ENCODE results near the gene CNTF. TPM values are rescaled to one million over a fixed set of nuclear protein-coding genes. Genes with fewer than 3 reads are reported as not detected.
"Not testable (repeated sequence)": the region's sequence is repeated elsewhere in the genome, so short reads cannot be mapped to it uniquely, and the experiment has no call there.

CNTF gene
- total RNA-seq (2012; rRNA removed) (2.3 and 3.3 TPM in 2 replicates), polyA plus RNA-seq (2012; rRNA removed) (1.1 and 1.2 TPM in 2 replicates), Bru-seq, nascent RNA (percentile 90 among the genes with signal in this experiment), BruChase-seq, experiment 1, labeled RNA remaining after a 6-hour chase (percentile 62 among the genes with signal in this experiment), BruChase-seq, experiment 2, labeled RNA remaining after a 2-hour chase (percentile 61 among the genes with signal in this experiment)
- polyA plus RNA-seq (2012; cell fraction: cytosol; rRNA removed), result 0.08 and 0.39 TPM in 2 replicates
- polyA plus RNA-seq (2012; cell fraction: nucleus; rRNA removed; ENCODE audit: low replicate concordance), result 0.91 and 5.2 TPM in 2 replicates
- long read RNA-seq, result 0 reads

- BruUV-seq (replicated peaks), result no TSS peak
- H3K79me1 ChIP-seq (ENCODE audit: low read depth in 1 of 2, low read length in 2 of 2), result peaks cover 51 to 67% of the 10 kb centered on the region in 2 experiments
- H4K91ac ChIP-seq (ENCODE audit: insufficient read depth, low read depth, low read length), result no peak within 1 kb of the TSS
- H2AK5ac ChIP-seq (ENCODE audit: low read depth, low read length), result no peak within 1 kb of the TSS
- no peak within 1 kb of the TSS for H2BK20ac ChIP-seq (ENCODE audit: low read depth, low read length)
- dilution Hi-C loops (cut with HindIII; ENCODE audit: low sequenced_read_pairs, unreplicated experiment), result no loop called here
- H3K14ac ChIP-seq (replicated peaks; ENCODE audit: low read depth, low read length), result no peak within 1 kb of the TSS
- H4K5ac ChIP-seq (ENCODE audit: low read depth, low read length), result no peak within 1 kb of the TSS
- H2AFZ ChIP-seq (replicated peaks; ENCODE audit: low read length, poor library complexity), result no peak within 1 kb of the TSS
- ATAC-seq (ENCODE audit: low read depth) (no peak), DNase-seq (peak; percentile 13)
- no peak within 1 kb of the TSS for H3K56ac ChIP-seq (ENCODE audit: extremely low read depth, insufficient read depth, low read length)
- no peak within 1 kb of the TSS for H2AK9ac ChIP-seq (replicated peaks; ENCODE audit: low read depth, low read length, poor library complexity)
- in situ Hi-C loops (cut with MboI; ENCODE audit: low sequenced_read_pairs), result no loop called here
- peak within 1 kb of the TSS; percentile 40 for H2BK5ac ChIP-seq (ENCODE audit: low read depth, low read length, poor library complexity, severe bottlenecking)
- H3K9me3 ChIP-seq (ENCODE audit: control insufficient read depth, insufficient read depth, low read length), result no peaks in the 10 kb centered on the region
- H2BK15ac ChIP-seq (ENCODE audit: low read depth, low read length), result no peak within 1 kb of the TSS; the same call in 2 of the 3 replicates
- ChIA-PET POLR2A (ENCODE audit: unreplicated experiment) (no interaction called here), CTCF (interaction anchor here (1.1 kb wide), 1 partner anchor 8 kb away, joined by 5 read pairs; no protein-coding TSS in a partner anchor)
- H3K36me3 ChIP-seq (ENCODE audit: control insufficient read depth, insufficient read depth, low read length), result peaks cover 18% of the 10 kb centered on the region
- H3K18ac ChIP-seq (ENCODE audit: low read depth, low read length), result no peak within 1 kb of the TSS; the same call in 1 of the 2 replicates
- no CpG with 5 or more reads among the region's 2 CpGs for WGBS, 2 experiments (ENCODE audit: extremely low coverage in 2 of 2, insufficient read length in 1 of 2)
- H4K8ac ChIP-seq (ENCODE audit: low read depth in 2 of 2, low read length in 2 of 2), result no peak within 1 kb of the TSS
- no peak within 1 kb of the TSS for H3K27ac ChIP-seq (ENCODE audit: insufficient read depth, low read length)
- peaks cover 17% of the 10 kb centered on the region for H3K9me1 ChIP-seq (ENCODE audit: insufficient read depth, low read length)
- no peak within 1 kb of the TSS for H3K4me3 ChIP-seq (ENCODE audit: insufficient read depth, low read depth, low read length)
- H3K4me2 ChIP-seq (ENCODE audit: low read depth, low read length), result no peak within 1 kb of the TSS
- H3K27me3 ChIP-seq (ENCODE audit: control insufficient read depth, insufficient read depth, low read length), result no peaks in the 10 kb centered on the region
- no peak within 1 kb of the TSS for H3K4ac ChIP-seq (ENCODE audit: low read depth, low read length)
- TF ChIP-seq RCOR1 (IDR thresholded peaks at IDR 0.05; ENCODE audit: insufficient replicate concordance, low read length) (no peak), RFX5 (IDR thresholded peaks at IDR 0.05; ENCODE audit: low read depth, low read length) (no peak), POLR2A (IDR thresholded peaks at IDR 0.05; ENCODE audit: low read depth, low read length) (no peak), RAD21 (IDR thresholded peaks at IDR 0.05; ENCODE audit: low read length) (no peak), BHLHE40 (IDR thresholded peaks at IDR 0.05; ENCODE audit: low read depth, low read length) (no peak), SMC3 (IDR thresholded peaks at IDR 0.05; ENCODE audit: low read depth, low read length) (no peak), NFE2L2 (IDR thresholded peaks at IDR 0.05; ENCODE audit: low read depth, low read length) (no peak)
- no peak within 1 kb of the TSS for H2BK120ac ChIP-seq (ENCODE audit: low read depth, low read length)
- intact Hi-C loops (cut with micrococcal nuclease), result no loop called here
- no peak within 1 kb of the TSS for H3K23ac ChIP-seq (ENCODE audit: low read depth, low read length)
- no peak within 1 kb of the TSS for H3K9ac ChIP-seq (ENCODE audit: low read depth, low read length)
- H3K4me1 ChIP-seq (ENCODE audit: control insufficient read depth, insufficient read depth, low read length), result peaks cover 16% of the 10 kb centered on the region
- 0 out of 2 replicates have a peak, but pooled peaks cover 1% of the 10 kb centered on the region for H4K20me1 ChIP-seq (ENCODE audit: insufficient read depth, low read length)
Measured at GRCh38 chr11:58622344-58622743, at the start of gene CNTF. Gene CNTF, plus strand, starts transcription at chr11:58622665. Its CDS starts 88 bp downstream, at chr11:58622753.

DNA sequence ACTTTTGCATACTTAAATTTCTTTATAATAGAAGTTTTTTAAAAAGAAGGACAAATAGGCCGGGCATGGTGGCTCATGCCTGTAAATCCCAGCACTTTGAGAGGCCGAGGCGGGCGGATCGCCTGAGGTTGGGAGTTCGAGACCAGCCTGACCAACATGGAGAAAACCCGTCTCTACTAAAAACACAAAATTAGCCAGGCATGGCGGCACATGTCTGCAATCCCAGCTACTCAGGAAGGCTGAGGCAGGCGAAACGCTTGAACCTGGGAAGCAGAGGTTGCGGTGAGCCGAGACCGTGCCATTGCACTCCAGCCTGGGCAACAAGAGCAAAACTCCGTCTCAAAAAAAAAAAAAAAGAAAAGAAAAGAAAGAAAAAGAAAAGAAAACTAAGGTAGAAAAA lies 49.6 kb upstream of the CNTF start:
- Histone ChIP-seq H3K4ac (ENCODE audit: low read depth, low read length) (peak overlapping the region; percentile 39; the same call in 1 of the 2 replicates), H3K27ac (ENCODE audit: insufficient read depth, low read length) (peak overlapping the region; percentile 71), H3K79me1 (ENCODE audit: low read depth in 1 of 2, low read length in 2 of 2) (peaks cover 8 to 26% of the 10 kb centered on the region in 2 experiments; a peak in 3 of 4 replicates), H2AK5ac (ENCODE audit: low read depth, low read length) (peak overlapping the region; percentile 72), H2BK20ac (ENCODE audit: low read depth, low read length) (peak overlapping the region; percentile 47; the same call in 1 of the 2 replicates), H4K91ac (ENCODE audit: insufficient read depth, low read depth, low read length) (peak overlapping the region; percentile 25; the same call in 1 of the 2 replicates), H3K14ac (replicated peaks; ENCODE audit: low read depth, low read length) (0 out of 2 replicates have a peak overlapping the region, but pooled peaks have one; percentile 43), H3K4me1 (ENCODE audit: control insufficient read depth, insufficient read depth, low read length) (peaks cover 15% of the 10 kb centered on the region), H2BK120ac (ENCODE audit: low read depth, low read length) (peak overlapping the region; percentile 61), H3K18ac (ENCODE audit: low read depth, low read length) (peak overlapping the region; percentile 38; the same call in 1 of the 2 replicates), H2BK5ac (ENCODE audit: low read depth, low read length, poor library complexity, severe bottlenecking) (peak overlapping the region; percentile 94), H4K8ac (ENCODE audit: low read depth in 2 of 2, low read length in 2 of 2) (peak overlapping the region in 1 of 2 experiments; percentile 50; a peak in 1 of 4 replicates), H4K5ac (ENCODE audit: low read depth, low read length) (peak overlapping the region; percentile 51; the same call in 1 of the 2 replicates)
- H3K9me1 ChIP-seq (ENCODE audit: insufficient read depth, low read length); BruUV-seq (replicated peaks); POLR2A ChIA-PET (ENCODE audit: unreplicated experiment); H2AFZ ChIP-seq (replicated peaks; ENCODE audit: low read length, poor library complexity); H3K23ac ChIP-seq (ENCODE audit: low read depth, low read length); H3K27me3 ChIP-seq (ENCODE audit: control insufficient read depth, insufficient read depth, low read length); H2AK9ac ChIP-seq (replicated peaks; ENCODE audit: low read depth, low read length, poor library complexity); ATAC-seq (ENCODE audit: low read depth); H3K4me2 ChIP-seq (ENCODE audit: low read depth, low read length); H3K9me3 ChIP-seq (ENCODE audit: control insufficient read depth, insufficient read depth, low read length); H3K4me3 ChIP-seq (ENCODE audit: insufficient read depth, low read depth, low read length); H3K36me3 ChIP-seq (ENCODE audit: control insufficient read depth, insufficient read depth, low read length); H3K9ac ChIP-seq (ENCODE audit: low read depth, low read length); H3K56ac ChIP-seq (ENCODE audit: extremely low read depth, insufficient read depth, low read length); CTCF ChIA-PET; H2BK15ac ChIP-seq (ENCODE audit: low read depth, low read length); dilution Hi-C loops (cut with HindIII; ENCODE audit: low sequenced_read_pairs, unreplicated experiment); DNase-seq; H4K20me1 ChIP-seq (ENCODE audit: insufficient read depth, low read length): not testable (repeated sequence)
- 100% methylated on average over 3 of the region's 14 CpGs; no CpG with 5 or more reads in 1 of the 2 experiments for WGBS, 2 experiments (ENCODE audit: extremely low coverage in 2 of 2, insufficient read length in 1 of 2)
- in situ Hi-C loops (cut with MboI; ENCODE audit: low sequenced_read_pairs), result loop anchor here (5.0 to 10.0 kb wide), 2 partner anchors 104 to 332 kb away; no protein-coding TSS in a partner anchor
- intact Hi-C loops (cut with micrococcal nuclease), result loop anchor here (10.0 kb wide), 1 partner anchor 982 kb away; no protein-coding TSS in a partner anchor
